ENCODE measurements around the gene ENC1. TPM values are rescaled to one million over a fixed set of nuclear protein-coding genes. Genes with fewer than 3 reads are reported as not detected.

ENC1 gene
- total RNA-seq, 2 experiments from 2014 or later, result 0.78 to 0.96 TPM

- POLR2A ChIA-PET, result no interaction called here
- Mint-ChIP-seq H3K9me3 (no peaks in the 10 kb centered on the region), H3K4me1 (no peaks in the 10 kb centered on the region), H3K27ac (no peak overlapping the region), H3K27me3 (peaks cover 8% of the 10 kb centered on the region), H3K36me3 (no peaks in the 10 kb centered on the region), H3K4me3 (no peak overlapping the region)
- ATAC-seq (ENCODE audit: low read depth) (no peak), DNase-seq (no peak)
Observed at GRCh38 chr5:74623748-74624408, 16.6 kb downstream of the ENC1 start.

DNA sequence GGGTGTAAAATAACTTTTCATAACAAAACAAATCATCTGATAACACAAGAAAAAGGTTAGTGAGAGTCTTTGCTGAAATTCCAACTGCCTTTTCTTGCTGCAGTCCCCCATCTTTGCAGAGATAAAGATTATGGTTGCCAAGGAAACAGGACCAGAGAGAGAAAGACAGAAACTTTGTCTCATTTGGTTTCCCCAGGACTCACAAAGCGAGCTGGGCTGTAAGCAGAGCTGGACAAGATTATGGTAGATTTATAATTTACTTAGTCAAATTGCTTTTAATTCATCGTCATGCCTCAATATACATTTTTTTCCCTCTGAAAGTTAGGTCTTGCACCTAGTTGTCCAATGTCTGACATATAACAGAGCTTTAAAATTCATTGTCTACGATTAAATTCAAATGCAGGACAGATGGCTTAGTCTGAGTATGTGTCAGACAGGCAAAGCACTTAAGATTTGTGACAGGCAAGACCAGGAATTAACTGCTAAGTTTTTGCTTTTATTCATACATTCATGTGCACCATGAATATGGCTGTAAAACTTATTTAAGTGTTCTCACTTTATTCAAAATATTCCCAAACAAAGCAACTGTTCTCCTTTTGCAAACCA lies 17.4 kb downstream of the ENC1 start:
- Mint-ChIP-seq H3K27me3 (peaks cover 8% of the 10 kb centered on the region), H3K4me1 (no peaks in the 10 kb centered on the region), H3K27ac (no peak overlapping the region), H3K4me3 (no peak overlapping the region), H3K36me3 (no peaks in the 10 kb centered on the region), H3K9me3 (no peaks in the 10 kb centered on the region)
- POLR2A ChIA-PET, result no interaction called here
- DNase-seq, result no peak
- ATAC-seq (ENCODE audit: low read depth), result no peak

DNA sequence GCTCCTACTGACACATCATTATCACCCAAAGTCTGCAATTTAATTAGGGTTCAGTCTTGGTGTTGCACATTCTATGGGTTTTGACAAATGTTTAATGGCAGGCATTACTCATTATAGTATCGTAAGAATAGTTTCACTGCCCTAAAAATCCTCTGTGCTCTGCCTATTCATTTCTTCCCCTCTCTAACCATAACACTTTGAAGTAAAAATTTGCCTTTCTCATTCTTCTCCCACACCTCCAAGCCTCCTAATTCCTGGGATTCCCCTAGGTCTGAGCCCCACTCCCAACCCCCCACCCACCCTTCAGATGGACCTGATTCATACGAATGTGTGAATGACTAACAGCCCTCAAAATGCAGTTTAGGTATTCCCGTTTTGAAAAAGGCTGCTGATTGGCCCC lies 18.4 kb downstream of the ENC1 start:
- H3K27ac Mint-ChIP-seq, result no peak overlapping the region
- H3K27me3 Mint-ChIP-seq, result peaks cover 14% of the 10 kb centered on the region
- no peaks in the 10 kb centered on the region for H3K36me3 Mint-ChIP-seq
- H3K9me3 Mint-ChIP-seq, result no peaks in the 10 kb centered on the region
- H3K4me3 Mint-ChIP-seq, result no peak overlapping the region
- no peak for ATAC-seq (ENCODE audit: low read depth)
- POLR2A ChIA-PET, result no interaction called here
- DNase-seq, result no peak
- H3K4me1 Mint-ChIP-seq, result no peaks in the 10 kb centered on the region

GRCh38 chr5:74621492-74621891 lies 19.0 kb downstream of the ENC1 start:
- H3K4me3 Mint-ChIP-seq, result no peak overlapping the region
- POLR2A ChIA-PET, result no interaction called here
- ATAC-seq (ENCODE audit: low read depth), result no peak

GRCh38 chr5:74619308-74619707 lies 21.2 kb downstream of the ENC1 start:
- ATAC-seq (ENCODE audit: low read depth) (no peak), DNase-seq (no peak)
- Mint-ChIP-seq H3K9me3 (no peaks in the 10 kb centered on the region), H3K27me3 (peaks cover 14% of the 10 kb centered on the region), H3K36me3 (no peaks in the 10 kb centered on the region), H3K4me1 (no peaks in the 10 kb centered on the region), H3K4me3 (no peak overlapping the region), H3K27ac (no peak overlapping the region)
- POLR2A ChIA-PET, result no interaction called here

More at GRCh38 chr5:74621492-74621891, 19.0 kb downstream of the ENC1 start:
- H3K4me1 Mint-ChIP-seq, result no peaks in the 10 kb centered on the region
- no peak overlapping the region for H3K27ac Mint-ChIP-seq
- H3K9me3 Mint-ChIP-seq, result no peaks in the 10 kb centered on the region
- H3K36me3 Mint-ChIP-seq, result no peaks in the 10 kb centered on the region
- H3K27me3 Mint-ChIP-seq, result peaks cover 14% of the 10 kb centered on the region
- no peak for DNase-seq

DNA sequence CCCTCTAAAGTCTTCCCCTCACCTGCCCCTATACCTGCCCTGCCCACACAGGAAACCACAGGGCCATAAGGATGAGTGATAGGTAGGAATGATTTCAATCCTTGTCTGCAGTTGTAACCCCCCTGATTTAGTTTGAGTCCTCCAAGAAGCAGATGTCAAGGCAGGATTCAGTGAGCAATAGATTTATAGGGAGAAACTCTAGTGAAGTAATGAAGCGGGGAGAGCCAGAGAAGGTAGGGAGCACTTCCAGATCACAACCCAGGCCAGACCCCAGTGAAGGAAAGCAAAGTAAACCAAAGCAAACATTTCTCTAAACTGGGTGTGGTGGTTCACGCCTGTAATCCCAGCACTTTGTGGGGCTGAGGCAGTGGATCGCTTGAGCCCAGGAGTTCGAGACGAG lies 22.4 kb downstream of the ENC1 start:
- Mint-ChIP-seq H3K4me1 (no peaks in the 10 kb centered on the region), H3K9me3 (no peaks in the 10 kb centered on the region), H3K27ac (no peak overlapping the region), H3K27me3 (peaks cover 14% of the 10 kb centered on the region), H3K4me3 (no peak overlapping the region), H3K36me3 (no peaks in the 10 kb centered on the region)
- ATAC-seq (ENCODE audit: low read depth) (no peak), DNase-seq (no peak)
- POLR2A ChIA-PET, result no interaction called here

DNA sequence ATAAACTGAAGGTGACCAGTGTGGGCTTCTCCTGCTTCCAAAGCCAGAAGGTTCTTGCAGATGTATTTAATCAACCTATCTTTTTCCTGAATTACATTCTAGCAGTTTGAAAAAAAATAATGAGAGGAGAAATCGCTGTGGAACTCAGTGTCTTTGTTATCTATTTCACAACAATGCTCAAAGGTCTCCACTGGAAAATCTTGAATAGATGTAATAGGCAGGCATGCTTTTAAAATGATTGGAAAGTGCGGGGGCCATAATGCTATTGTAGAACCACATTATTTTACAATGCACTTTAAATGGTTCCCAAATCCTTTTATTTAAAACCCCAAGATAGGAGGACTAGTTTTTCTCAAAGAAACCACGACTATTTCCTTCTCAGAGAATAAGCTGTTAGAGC lies 23.3 kb downstream of the ENC1 start:
- no peak for ATAC-seq (ENCODE audit: low read depth)
- no peaks in the 10 kb centered on the region for H3K9me3 Mint-ChIP-seq
- POLR2A ChIA-PET, result no interaction called here
- no peak for DNase-seq
- H3K27me3 Mint-ChIP-seq, result peaks cover 14% of the 10 kb centered on the region
- no peak overlapping the region for H3K4me3 Mint-ChIP-seq
- H3K27ac Mint-ChIP-seq, result no peak overlapping the region
- H3K4me1 Mint-ChIP-seq, result no peaks in the 10 kb centered on the region
- H3K36me3 Mint-ChIP-seq, result no peaks in the 10 kb centered on the region

GRCh38 chr5:74616236-74617146 lies 24.0 kb downstream of the ENC1 start:
- DNase-seq, result no peak
- peaks cover 14% of the 10 kb centered on the region for H3K27me3 Mint-ChIP-seq
- no peaks in the 10 kb centered on the region for H3K9me3 Mint-ChIP-seq
- no peak for ATAC-seq (ENCODE audit: low read depth)
- H3K27ac Mint-ChIP-seq, result no peak overlapping the region
- no peaks in the 10 kb centered on the region for H3K4me1 Mint-ChIP-seq
- POLR2A ChIA-PET, result no interaction called here
- no peaks in the 10 kb centered on the region for H3K36me3 Mint-ChIP-seq
- H3K4me3 Mint-ChIP-seq, result no peak overlapping the region

- peaks cover 14% of the 10 kb centered on the region for H3K27me3 Mint-ChIP-seq
- ATAC-seq (ENCODE audit: low read depth), result no peak
- POLR2A ChIA-PET, result no interaction called here
Observed at GRCh38 chr5:74613283-74613682, 27.2 kb downstream of the ENC1 start.

DNA sequence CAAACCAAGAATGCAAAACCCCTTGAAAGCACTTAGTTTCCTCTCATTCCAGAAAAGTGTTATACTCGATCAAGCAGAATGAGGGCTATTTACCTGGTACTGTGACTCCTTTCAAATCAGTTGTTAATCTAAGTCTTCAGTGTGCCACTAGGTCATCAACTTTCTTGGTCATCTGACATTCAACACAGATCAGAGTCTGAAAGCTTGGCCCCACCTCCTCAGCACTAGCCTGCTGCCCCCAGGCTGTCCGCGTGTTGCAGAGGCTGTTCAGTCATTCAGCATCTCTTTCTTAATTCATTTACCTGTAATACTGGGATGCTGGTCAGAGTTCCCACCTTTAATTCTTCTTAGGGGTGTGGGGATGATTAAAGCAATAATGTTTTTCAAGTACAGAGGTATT lies 28.5 kb downstream of the ENC1 start:
- DNase-seq, result no peak
- no peaks in the 10 kb centered on the region for H3K4me1 Mint-ChIP-seq
- POLR2A ChIA-PET, result no interaction called here
- H3K4me3 Mint-ChIP-seq, result no peak overlapping the region
- no peaks in the 10 kb centered on the region for H3K36me3 Mint-ChIP-seq
- no peak overlapping the region for H3K27ac Mint-ChIP-seq
- no peak for ATAC-seq (ENCODE audit: low read depth)
- H3K9me3 Mint-ChIP-seq, result no peaks in the 10 kb centered on the region
- H3K27me3 Mint-ChIP-seq, result peaks cover 8% of the 10 kb centered on the region

More at GRCh38 chr5:74613283-74613682, 27.2 kb downstream of the ENC1 start:
- Mint-ChIP-seq H3K4me3 (no peak overlapping the region), H3K36me3 (no peaks in the 10 kb centered on the region), H3K27ac (no peak overlapping the region), H3K9me3 (no peaks in the 10 kb centered on the region), H3K4me1 (no peaks in the 10 kb centered on the region)
- no peak for DNase-seq

DNA sequence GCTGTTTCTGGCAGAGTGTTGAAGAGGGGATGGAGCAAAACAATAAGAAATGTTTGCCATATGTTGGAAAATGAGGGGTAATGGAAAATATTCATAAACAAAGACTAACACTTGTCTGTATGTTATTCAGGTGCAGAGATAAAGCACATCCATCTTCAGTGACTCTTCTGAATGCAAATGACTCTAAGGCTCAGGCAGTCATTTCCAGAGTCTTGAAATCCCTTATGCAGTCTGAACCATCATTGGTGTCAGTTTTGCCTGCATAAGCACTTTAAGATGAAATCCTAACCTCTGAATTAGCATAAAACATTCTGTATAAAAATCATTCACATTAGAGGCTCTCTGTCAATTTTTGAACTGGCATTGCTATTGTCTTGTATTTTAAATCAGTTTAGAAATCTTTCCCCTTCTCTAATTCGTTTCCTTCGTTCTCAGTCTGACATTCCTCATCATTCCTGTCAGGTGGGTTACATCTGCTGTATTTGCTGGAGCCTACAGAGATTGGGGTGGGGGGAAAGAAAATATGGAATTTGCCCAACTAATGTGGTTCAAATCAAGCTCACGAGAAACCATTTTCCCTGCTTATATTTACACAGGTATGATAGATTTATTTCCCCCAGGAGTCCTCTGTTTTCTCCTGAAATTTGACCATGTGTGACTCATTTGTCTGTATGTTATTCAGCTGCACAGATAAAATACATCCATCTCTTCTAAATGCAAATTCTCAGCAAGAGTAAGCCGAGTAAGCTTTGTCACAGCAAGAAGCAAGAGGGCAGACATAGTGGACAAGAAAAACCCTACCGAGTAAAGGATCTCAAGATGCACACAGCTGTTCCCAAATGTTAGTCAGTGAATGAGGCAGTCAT lies 31.6 kb downstream of the ENC1 start:
- no peak for ATAC-seq (ENCODE audit: low read depth)

DNA sequence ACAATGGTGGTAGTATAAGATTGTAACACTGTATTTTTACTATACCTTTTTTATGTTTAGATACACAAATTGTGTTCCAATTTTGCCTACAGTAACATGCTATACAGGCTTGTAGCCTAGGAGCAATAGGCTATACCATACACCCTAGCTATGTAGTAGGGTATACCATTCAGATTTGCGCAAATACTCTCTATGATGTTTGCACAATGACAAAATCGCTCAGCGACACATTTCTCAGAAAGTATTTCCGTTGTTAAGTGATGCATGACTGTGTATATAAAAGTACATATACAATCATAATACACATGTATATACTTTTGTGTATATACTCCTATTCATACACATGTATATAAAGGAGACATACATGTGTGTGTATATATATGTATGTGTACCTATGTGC lies 34.8 kb downstream of the ENC1 start:
- H3K36me3 Mint-ChIP-seq, result no peaks in the 10 kb centered on the region
- H3K9me3 Mint-ChIP-seq, result no peaks in the 10 kb centered on the region
- peaks cover 19% of the 10 kb centered on the region for H3K27me3 Mint-ChIP-seq
- H3K4me1 Mint-ChIP-seq, result no peaks in the 10 kb centered on the region
- H3K27ac Mint-ChIP-seq, result no peak overlapping the region
- DNase-seq (no peak), ATAC-seq (ENCODE audit: low read depth) (no peak)
- POLR2A ChIA-PET, result no interaction called here
- H3K4me3 Mint-ChIP-seq, result no peak overlapping the region

More for the DNA sequence above, 31.6 kb downstream of the ENC1 start:
- POLR2A ChIA-PET, result no interaction called here
- no peak for DNase-seq
- Mint-ChIP-seq H3K4me1 (no peaks in the 10 kb centered on the region), H3K27ac (no peak overlapping the region), H3K9me3 (no peaks in the 10 kb centered on the region), H3K36me3 (no peaks in the 10 kb centered on the region), H3K27me3 (peaks cover 10% of the 10 kb centered on the region), H3K4me3 (no peak overlapping the region)

DNA sequence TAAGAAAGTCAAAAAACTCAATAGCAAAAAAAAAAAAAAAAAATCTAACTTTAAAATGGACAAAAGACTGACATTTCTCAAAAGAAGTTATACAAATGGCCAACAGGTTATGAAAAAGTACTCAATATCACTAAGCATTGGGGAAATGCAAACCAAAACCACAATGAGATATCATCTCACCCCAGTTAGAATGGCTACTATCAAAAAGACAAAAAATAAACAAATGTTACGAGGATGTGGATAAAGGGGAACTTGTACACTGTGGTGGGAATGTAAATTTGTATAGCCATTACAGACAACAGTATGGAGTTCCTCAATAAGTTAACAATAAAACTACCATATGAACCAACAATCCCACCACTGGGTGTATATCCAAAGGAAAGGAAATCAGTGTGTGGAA lies 37.2 kb downstream of the ENC1 start:
- POLR2A ChIA-PET, result no interaction called here
- no peaks in the 10 kb centered on the region for H3K36me3 Mint-ChIP-seq
- no peak overlapping the region for H3K4me3 Mint-ChIP-seq
- no peak overlapping the region for H3K27ac Mint-ChIP-seq
- H3K9me3 Mint-ChIP-seq, result no peaks in the 10 kb centered on the region
- H3K27me3 Mint-ChIP-seq, result peaks cover 24% of the 10 kb centered on the region
- no peaks in the 10 kb centered on the region for H3K4me1 Mint-ChIP-seq
- ATAC-seq (ENCODE audit: low read depth) (no peak), DNase-seq (no peak)

Data from activated naive CD8-positive, alpha-beta T cell treated with anti-CD3 and anti-CD28 coated beads, Interleukin-2, amount 10 ng/mL, durations not matched to agents 7 days and 5 days (primary cell).